Smooth muscle cell (in vitro differentiated cells): ENCODE data around the gene HAND2. TPM values are rescaled to one million over a fixed set of nuclear protein-coding genes. Genes with fewer than 3 reads are reported as not detected.

Experiments used
- DNase-seq: peaks from one replicate; lab custom pipeline; 2025; ENCODE audit not compliant: unreplicated experiment; lab: John Stamatoyannopoulos, UW
- H2AFZ ChIP-seq: fragments of 200-600 bp; sonication (generic); 2 replicates; pipeline ENCODE4 v1.6.0; 2016; ENCODE audit warnings: antibody characterized with exemption, low read depth, mild to moderate bottlenecking
- H3F3A ChIP-seq: fragments of 200-600 bp; sonication (generic); 2 replicates; pipeline ENCODE4 v1.6.0; 2017; ENCODE audit warnings: antibody characterized with exemption, low read depth
- H3K27ac ChIP-seq: fragments of 200-600 bp; sonication (generic); 2 replicates; pipeline ENCODE4 v1.5.1; 2016; ENCODE audit warnings: low read depth, mild to moderate bottlenecking
- H3K27me3 ChIP-seq: fragments of 200-600 bp; sonication (generic); 2 replicates; pipeline ENCODE4 v1.6.1; 2016; ENCODE audit warnings: low read depth, mild to moderate bottlenecking
- H3K36me3 ChIP-seq: fragments of 200-600 bp; sonication (generic); 2 replicates; pipeline ENCODE4 v1.5.1; 2016; ENCODE audit warnings: low read depth
- H3K4me1 ChIP-seq: fragments of 200-600 bp; sonication (generic); 2 replicates; pipeline ENCODE4 v1.5.1; 2016; ENCODE audit warnings: low read depth
- H3K4me2 ChIP-seq: fragments of 200-600 bp; sonication (generic); 2 replicates; pipeline ENCODE4 v1.6.0; 2016; ENCODE audit warnings: mild to moderate bottlenecking
- H3K4me3 ChIP-seq: fragments of 200-600 bp; sonication (generic); 2 replicates; pipeline ENCODE4 v1.5.1; 2016; ENCODE audit warnings: mild to moderate bottlenecking
- H3K79me2 ChIP-seq: fragments of 200-600 bp; sonication (generic); 2 replicates; pipeline ENCODE4 v1.6.0; 2016; ENCODE audit warnings: low read depth, mild to moderate bottlenecking
- H3K9ac ChIP-seq: fragments of 200-600 bp; sonication (generic); 2 replicates; pipeline ENCODE4 v1.6.0; 2016; ENCODE audit warnings: low read depth
- H3K9me3 ChIP-seq: fragments of 200-600 bp; sonication (generic); replicated peaks from 2 replicates; pipeline ENCODE4 v1.5.1; 2016; ENCODE audit warnings: low read depth
- H4K20me1 ChIP-seq: fragments of 200-600 bp; sonication (generic); 2 replicates; pipeline ENCODE4 v1.6.0; 2016; ENCODE audit warnings: low read depth
- CTCF ChIP-seq: fragments of 200-600 bp; sonication (generic); IDR thresholded peaks from 2 replicates; pipeline ENCODE4 v1.5.1; 2017; ENCODE audit warnings: borderline replicate concordance, mild to moderate bottlenecking, antibody characterized with exemption; ENCODE audit not compliant: insufficient read depth, poor library complexity, severe bottlenecking
- WGBS: methylation state at CpG from one replicate; pipeline ENCODE4 v1.1.7; 2016; ENCODE audit warnings: low lambda C conversion rate; 5-methylcytosine and 5-hydroxymethylcytosine counted together
- polyA plus RNA-seq: library from polyadenylated mRNA; unstranded; fragments of >200 nt; fragmentation: Nextera tagmentation; extraction: Ambion mirVana; gene quantifications from 2 replicates; pipeline ENCODE4 v1.2.1, GENCODE V29; 2016
- total RNA-seq: library from RNA; depleted of rRNA; stranded (reverse); fragments of >200 nt; gene quantifications from 2 replicates; pipeline ENCODE4 v1.2.3, GENCODE V29; 2014

Gene HAND2
- total and polyA plus RNA-seq, 2 experiments from 2014 or later: 265 to 324 TPM

- no peaks in the 10 kb centered on the region for H3K9me3 ChIP-seq
- no peak overlapping the region for H2AFZ ChIP-seq
- no peaks in the 10 kb centered on the region for H3K27me3 ChIP-seq
- peaks cover 22% of the 10 kb centered on the region for H3F3A ChIP-seq
- TF ChIP-seq CTCF: no peak
- H3K4me2 ChIP-seq: peak overlapping the region; percentile 87
- WGBS: 60% methylated on average over 4 of the region's 4 CpGs
- peaks cover 93% of the 10 kb centered on the region for H3K79me2 ChIP-seq
- DNase-seq: no peak
- no peak overlapping the region for H3K4me3 ChIP-seq
- H3K27ac ChIP-seq: peak overlapping the region; percentile 9
- H3K9ac ChIP-seq: no peak overlapping the region
- H3K4me1 ChIP-seq: peaks cover 22% of the 10 kb centered on the region
- H3K36me3 ChIP-seq: no peaks in the 10 kb centered on the region
- no peaks in the 10 kb centered on the region for H4K20me1 ChIP-seq
Observed at GRCh38 chr4:173514641-173515217, 15.3 kb downstream of the HAND2 start.

GRCh38 chr4:173513651-173514050 lies 16.4 kb downstream of the HAND2 start:
- Histone ChIP-seq H3K4me3 (no peak overlapping the region), H3F3A (peaks cover 15% of the 10 kb centered on the region), H3K4me2 (peak overlapping the region; percentile 87), H3K79me2 (peaks cover 98% of the 10 kb centered on the region), H3K36me3 (no peaks in the 10 kb centered on the region), H4K20me1 (no peaks in the 10 kb centered on the region), H3K4me1 (peaks cover 28% of the 10 kb centered on the region), H3K9ac (no peak overlapping the region), H3K27ac (peak overlapping the region; percentile 9), H3K9me3 (no peaks in the 10 kb centered on the region), H2AFZ (no peak overlapping the region), H3K27me3 (no peaks in the 10 kb centered on the region)
- no peak for TF ChIP-seq CTCF
- DNase-seq: no peak

- no peaks in the 10 kb centered on the region for H3K9me3 ChIP-seq
- no peak overlapping the region for H2AFZ ChIP-seq
- H3F3A ChIP-seq: peaks cover 9% of the 10 kb centered on the region
- H3K4me1 ChIP-seq: peaks cover 19% of the 10 kb centered on the region
- no peaks in the 10 kb centered on the region for H3K36me3 ChIP-seq
- H3K4me2 ChIP-seq: peak overlapping the region; percentile 37
- H3K27ac ChIP-seq: no peak overlapping the region
- H3K27me3 ChIP-seq: no peaks in the 10 kb centered on the region
- H3K9ac ChIP-seq: no peak overlapping the region
- H4K20me1 ChIP-seq: no peaks in the 10 kb centered on the region
- H3K4me3 ChIP-seq: no peak overlapping the region
- DNase-seq: no peak
- peaks cover 99% of the 10 kb centered on the region for H3K79me2 ChIP-seq
- no peak for TF ChIP-seq CTCF
- WGBS: 35% methylated on average over 3 of the region's 3 CpGs
Observed at GRCh38 chr4:173511787-173512361, 18.2 kb downstream of the HAND2 start.
